Measurements from ENCODE around the gene LCN6.

LCN6 gene

GRCh38 chr9:136751814-136752213, 3.5 kb upstream of the LCN6 start:
- Histone ChIP-seq H3K4me2 (ENCODE audit: low read depth, low read length, poor library complexity, severe bottlenecking) (no peak overlapping the region), H4K20me1 (ENCODE audit: low read depth, low read length) (no peaks in the 10 kb centered on the region), H3F3A (ENCODE audit: insufficient read depth) (no peaks in the 10 kb centered on the region), H3K27me3 (ENCODE audit: low read length) (no peaks in the 10 kb centered on the region), H2AFZ (ENCODE audit: low read depth, low read length, severe bottlenecking) (no peak overlapping the region), H3K4me3 (ENCODE audit: insufficient read depth, low read length, poor library complexity, severe bottlenecking) (no peak overlapping the region), H3K9me3 (ENCODE audit: insufficient read depth, low read length) (peaks cover 9% of the 10 kb centered on the region; the same call in 1 of the 2 replicates), H3K9ac (ENCODE audit: low read length) (no peak overlapping the region), H3K79me2 (ENCODE audit: insufficient read depth, low read length) (no peaks in the 10 kb centered on the region), H3K9me2 (replicated peaks; ENCODE audit: insufficient read depth, low read length) (no peaks in the 10 kb centered on the region), H3K36me3 (ENCODE audit: low read length) (no peaks in the 10 kb centered on the region), H3K27ac (ENCODE audit: low read depth, low read length) (no peak overlapping the region)
- no peak for TF ChIP-seq EZH2phosphoT487 (conservative IDR thresholded peaks at IDR 0.05; ENCODE audit: low read length)
- TF ChIP-seq CTCF (IDR thresholded peaks at IDR 0.05; ENCODE audit: insufficient read depth, low read length, poor library complexity, severe bottlenecking) = no peak

GRCh38 chr9:136751244-136751643, 2.9 kb upstream of the LCN6 start:
- H3K36me3 ChIP-seq (ENCODE audit: low read length) = no peaks in the 10 kb centered on the region
- H3K79me2 ChIP-seq (ENCODE audit: insufficient read depth, low read length) = no peaks in the 10 kb centered on the region
- H4K20me1 ChIP-seq (ENCODE audit: low read depth, low read length) = no peaks in the 10 kb centered on the region
- no peak overlapping the region for H3K27ac ChIP-seq (ENCODE audit: low read depth, low read length)
- peaks cover 9% of the 10 kb centered on the region; the same call in 1 of the 2 replicates for H3K9me3 ChIP-seq (ENCODE audit: insufficient read depth, low read length)
- H3K9ac ChIP-seq (ENCODE audit: low read length) = no peak overlapping the region
- TF ChIP-seq EZH2phosphoT487 (conservative IDR thresholded peaks at IDR 0.05; ENCODE audit: low read length) (no peak), CTCF (IDR thresholded peaks at IDR 0.05; ENCODE audit: insufficient read depth, low read length, poor library complexity, severe bottlenecking) (no peak)
- H3F3A ChIP-seq (ENCODE audit: insufficient read depth) = no peaks in the 10 kb centered on the region
- no peaks in the 10 kb centered on the region for H3K27me3 ChIP-seq (ENCODE audit: low read length)
- no peak overlapping the region for H3K4me2 ChIP-seq (ENCODE audit: low read depth, low read length, poor library complexity, severe bottlenecking)
- H2AFZ ChIP-seq (ENCODE audit: low read depth, low read length, severe bottlenecking) = no peak overlapping the region
- no peaks in the 10 kb centered on the region for H3K9me2 ChIP-seq (replicated peaks; ENCODE audit: insufficient read depth, low read length)
- no peak overlapping the region for H3K4me3 ChIP-seq (ENCODE audit: insufficient read depth, low read length, poor library complexity, severe bottlenecking)

DNA sequence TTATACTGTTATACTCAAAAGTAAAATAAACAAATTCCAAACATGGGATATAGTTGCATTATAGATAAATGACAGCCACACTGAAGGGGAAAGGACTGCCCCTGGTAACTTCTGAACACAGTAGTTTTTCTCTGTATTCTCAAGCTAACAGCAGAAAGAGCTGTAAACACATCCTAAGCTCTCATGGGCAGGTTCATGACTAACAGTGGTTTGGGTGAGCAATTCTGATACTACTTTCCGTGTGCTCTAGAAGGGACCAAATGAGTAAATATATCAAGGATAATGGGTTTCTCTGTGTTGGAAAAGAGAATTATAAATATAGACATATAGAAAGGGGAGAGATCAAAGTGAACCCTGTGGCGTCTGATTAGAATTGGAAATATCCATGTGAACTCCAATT, 2.2 kb upstream of the LCN6 start:
- H2AFZ ChIP-seq (ENCODE audit: low read depth, low read length, severe bottlenecking) = no peak overlapping the region
- H3K27me3 ChIP-seq (ENCODE audit: low read length) = no peaks in the 10 kb centered on the region
- H3K79me2 ChIP-seq (ENCODE audit: insufficient read depth, low read length) = no peaks in the 10 kb centered on the region
- no peak for TF ChIP-seq CTCF (IDR thresholded peaks at IDR 0.05; ENCODE audit: insufficient read depth, low read length, poor library complexity, severe bottlenecking)
- TF ChIP-seq EZH2phosphoT487 (conservative IDR thresholded peaks at IDR 0.05; ENCODE audit: low read length) = no peak
- no peaks in the 10 kb centered on the region for H3K36me3 ChIP-seq (ENCODE audit: low read length)
- no peaks in the 10 kb centered on the region for H4K20me1 ChIP-seq (ENCODE audit: low read depth, low read length)
- H3K4me3 ChIP-seq (ENCODE audit: insufficient read depth, low read length, poor library complexity, severe bottlenecking) = no peak overlapping the region
- no peak overlapping the region for H3K4me2 ChIP-seq (ENCODE audit: low read depth, low read length, poor library complexity, severe bottlenecking)
- H3K9me2 ChIP-seq (replicated peaks; ENCODE audit: insufficient read depth, low read length) = no peaks in the 10 kb centered on the region
- H3K27ac ChIP-seq (ENCODE audit: low read depth, low read length) = no peak overlapping the region
- no peak overlapping the region for H3K9ac ChIP-seq (ENCODE audit: low read length)
- peaks cover 9% of the 10 kb centered on the region; the same call in 1 of the 2 replicates for H3K9me3 ChIP-seq (ENCODE audit: insufficient read depth, low read length)
- no peaks in the 10 kb centered on the region for H3F3A ChIP-seq (ENCODE audit: insufficient read depth)

All from SU-DHL-6 (cell line).